AG04450 (cell line): Measurements from ENCODE around the gene TRIOBP. TPM values are rescaled to one million over a fixed set of nuclear protein-coding genes. Genes with fewer than 3 reads are reported as not detected.

Source experiments
- CTCF ChIA-PET: fragments of 300-600, 350-600 bp; formaldehyde crosslinking; extraction: SDS; loops from one replicate; lab custom pipeline; 2022; ENCODE audit warnings: antibody characterized with exemption, inconsistent platforms; lab: Charles Lee
- POLR2A ChIA-PET: fragments of 350-600 bp; formaldehyde crosslinking; extraction: SDS; loops from one replicate; lab custom pipeline; 2021; ENCODE audit warnings: antibody characterized with exemption, inconsistent platforms; lab: Yijun Ruan, JAX
- DNase-seq: peaks from one replicate; pipeline ENCODE4 v3.0.0-alpha.2; 2011; ENCODE audit warnings: low read depth, low spot score
- H3K27ac ChIP-seq: one replicate; pipeline ENCODE4 v1.5.1; 2012; ENCODE audit warnings: low read depth, low read length, control low read depth
- H3K27me3 ChIP-seq: one replicate; pipeline ENCODE4 v1.6.0; 2012; ENCODE audit warnings: low read length; ENCODE audit not compliant: control insufficient read depth, insufficient read depth
- H3K4me3 ChIP-seq: 2 replicates; pipeline ENCODE4 v1.5.1; 2011; ENCODE audit warnings: mild to moderate bottlenecking, low read depth, low read length, control low read depth
- H3K9me3 ChIP-seq: 2 replicates; pipeline ENCODE4 v1.5.1; 2012; ENCODE audit warnings: low read length; ENCODE audit not compliant: control insufficient read depth, insufficient read depth
- CTCF ChIP-seq: IDR thresholded peaks from 2 replicates; pipeline ENCODE4 v1.5.1; 2011; ENCODE audit warnings: low read depth, low read length, control low read depth, inconsistent platforms
- polyA plus RNA-seq: library from polyadenylated mRNA; depleted of rRNA; stranded (reverse); fragments of >200 nt; gene quantifications from 2 replicates; pipeline ENCODE4 v1.2.3, GENCODE V29; 2011

The TRIOBP gene
- polyA plus RNA-seq, 1 experiment = 37.0 TPM

- Histone ChIP-seq H3K9me3 (no peaks in the 10 kb centered on the region; the same call in 1 of the 2 replicates), H3K27me3 (peaks cover 17% of the 10 kb centered on the region), H3K27ac (no peak overlapping the region), H3K4me3 (peak overlapping the region; percentile 32)
- ChIA-PET CTCF (interaction anchor here (0.6 to 7.0 kb wide), 18 partner anchors 9 to 212 kb away, joined by 3 to 133 read pairs (median 8); partner anchors contain the start of gene GCAT), POLR2A (interaction anchor here (0.6 to 2.0 kb wide), 6 partner anchors 11 to 110 kb away, joined by 3 to 15 read pairs (median 6); partner anchors contain the start of genes ANKRD54 and GCAT)
- TF ChIP-seq CTCF = peak; percentile 41
- no peak for DNase-seq
Observed at GRCh38 chr22:37818409-37819104, 121.7 kb downstream of the TRIOBP start.

- POLR2A ChIA-PET = interaction anchor here (0.8 to 2.0 kb wide), 4 partner anchors 9 to 44 kb away, joined by 3 to 15 read pairs (median 8); partner anchors contain the start of gene GCAT
- peak overlapping the region; percentile 32 for H3K4me3 ChIP-seq
- H3K9me3 ChIP-seq = no peaks in the 10 kb centered on the region; the same call in 1 of the 2 replicates
- no peak for DNase-seq
- peaks cover 21% of the 10 kb centered on the region for H3K27me3 ChIP-seq
- TF ChIP-seq CTCF = no peak
- H3K27ac ChIP-seq = no peak overlapping the region
- CTCF ChIA-PET = interaction anchor here (0.6 to 7.0 kb wide), 6 partner anchors 9 to 146 kb away, joined by 4 to 133 read pairs (median 24); partner anchors contain the start of gene GCAT
Observed at GRCh38 chr22:37819105-37819433, 122.2 kb downstream of the TRIOBP start.

- Histone ChIP-seq H3K27ac (no peak overlapping the region), H3K9me3 (no peaks in the 10 kb centered on the region; the same call in 1 of the 2 replicates), H3K4me3 (no peak overlapping the region), H3K27me3 (peaks cover 21% of the 10 kb centered on the region)
- no peak for TF ChIP-seq CTCF
- DNase-seq = no peak
- ChIA-PET CTCF (interaction anchor here (0.6 to 7.0 kb wide), 4 partner anchors 23 to 144 kb away, joined by 3 to 133 read pairs (median 24); no protein-coding TSS in a partner anchor), POLR2A (interaction anchor here (0.5 kb wide), 2 partner anchors 180 to 357 kb away, joined by 3 to 4 read pairs; no protein-coding TSS in a partner anchor)
Observed at GRCh38 chr22:37820350-37820749, 123.5 kb downstream of the TRIOBP start.

GRCh38 chr22:37822079-37822833 is 125.4 kb downstream of the TRIOBP start:
- H3K9me3 ChIP-seq = no peaks in the 10 kb centered on the region; the same call in 1 of the 2 replicates
- TF ChIP-seq CTCF = no peak
- ChIA-PET POLR2A (no interaction called here), CTCF (no interaction called here)
- no peak overlapping the region for H3K27ac ChIP-seq
- DNase-seq = no peak
- peaks cover 21% of the 10 kb centered on the region for H3K27me3 ChIP-seq
- H3K4me3 ChIP-seq = no peak overlapping the region
